GM21390 (cell line): ENCODE data around the gene ZNF414.

Source experiments
- ATAC-seq: cut with Tn5 transposase; IDR thresholded peaks from one replicate; pipeline ENCODE4 v1.9.1; 2021; ENCODE audit not compliant: unreplicated experiment

Gene ZNF414

GRCh38 chr19:8468761-8469373 lies 45.1 kb downstream of the ZNF414 start:
- ATAC-seq, result no peak

- no peak for ATAC-seq
These were observed 45.8 kb downstream of the ZNF414 start for GRCh38 chr19:8468124-8468523.

GRCh38 chr19:8466018-8466417 lies 47.9 kb downstream of the ZNF414 start:
- no peak for ATAC-seq

GRCh38 chr19:8463365-8463764 lies 50.6 kb downstream of the ZNF414 start:
- no peak for ATAC-seq

DNA sequence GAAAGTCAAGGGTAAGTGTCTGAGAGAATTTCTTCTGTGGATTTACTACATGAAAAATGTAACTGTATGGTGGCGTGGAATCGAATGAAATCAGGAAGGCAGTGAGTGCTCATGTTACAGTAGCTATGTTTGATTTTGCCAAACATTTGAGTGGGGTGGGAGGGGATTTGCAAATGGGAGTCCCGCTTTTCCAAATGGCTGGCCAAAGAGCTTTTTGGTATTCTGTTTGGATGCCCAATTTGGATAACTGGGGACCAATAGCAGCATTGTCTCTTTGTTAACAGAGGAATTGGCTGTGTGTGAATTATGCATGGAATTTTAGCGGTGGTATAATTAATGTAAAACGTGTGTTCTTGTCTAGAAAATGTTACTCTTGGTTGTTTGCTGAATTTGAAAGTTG lies 51.4 kb downstream of the ZNF414 start:
- no peak for ATAC-seq

GRCh38 chr19:8461891-8462290 lies 52.1 kb downstream of the ZNF414 start:
- no peak for ATAC-seq

DNA sequence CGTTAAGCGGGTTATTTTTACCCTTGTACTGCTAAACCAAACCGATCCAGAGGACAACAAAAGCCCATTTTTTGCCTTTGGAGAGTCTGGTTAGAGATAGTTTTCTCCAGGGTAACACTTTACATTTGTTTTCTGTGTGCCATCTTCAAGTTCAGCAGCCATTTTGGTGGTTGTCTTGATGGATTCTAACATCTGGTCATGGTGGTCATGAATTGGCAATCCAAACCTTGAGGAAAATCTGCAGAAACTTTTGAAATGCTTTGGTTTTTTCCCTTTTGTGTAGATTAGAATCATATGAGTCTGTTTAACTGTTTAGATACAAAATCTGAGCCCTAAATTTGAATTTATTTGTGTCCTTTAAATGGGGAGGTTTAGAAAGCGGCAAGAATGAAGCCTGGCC lies 52.6 kb downstream of the ZNF414 start:
- no peak for ATAC-seq

DNA sequence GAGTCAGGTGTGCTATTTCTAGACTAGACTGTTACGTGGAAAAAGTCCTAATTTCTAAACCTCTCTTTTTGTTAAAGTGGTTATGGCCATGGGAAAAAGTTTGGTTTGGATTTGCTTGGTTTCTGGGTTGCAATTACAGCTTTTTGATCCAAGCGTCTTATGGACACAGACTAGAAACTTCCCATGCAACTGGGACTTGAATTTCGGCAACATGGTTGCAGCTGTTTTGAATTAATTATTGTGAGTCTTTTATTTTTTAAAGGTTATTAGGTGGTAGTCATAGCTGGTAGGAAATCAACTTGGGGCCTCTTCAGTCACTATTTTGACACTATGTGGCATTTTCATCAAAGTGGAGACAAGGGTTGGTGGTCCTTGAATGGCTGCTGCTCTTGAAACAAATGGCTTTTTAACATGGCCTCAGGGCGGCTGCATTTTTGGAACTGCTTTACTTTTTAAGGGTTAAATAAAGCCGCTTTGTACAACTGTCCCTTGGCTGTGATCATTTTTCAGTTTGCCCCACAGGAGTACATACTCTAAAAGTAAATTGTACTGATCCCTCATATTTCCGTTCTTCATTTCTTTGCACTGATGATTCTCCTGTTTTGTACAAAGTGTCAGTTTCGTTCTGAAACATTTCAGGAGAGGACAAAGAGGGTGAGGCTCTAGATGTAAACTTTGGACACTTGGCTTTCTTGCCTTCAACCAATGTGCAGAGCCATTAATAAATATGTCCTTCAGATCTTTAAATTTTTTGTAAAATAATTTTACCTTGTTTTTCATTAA lies 53.3 kb downstream of the ZNF414 start:
- no peak for ATAC-seq
